Adrenal gland (tissue), 12 donors: ENCODE results near the gene KIAA1755. TPM values are rescaled to one million over a fixed set of nuclear protein-coding genes. Genes with fewer than 3 reads are reported as not detected.

Experiments
- DNase-seq, 7 donors: peaks; one replicate each; pipeline ENCODE4 v3.0.0-alpha.2; 2019 to 2020
- H3K27ac ChIP-seq, 5 donors: fragments of 200-600 bp; sonication (generic) in 4 of 5; 1 replicate in 3 of 5; 2 replicates in 2 of 5; pipeline versions ENCODE4 v1.5.1 to v1.8.0; 2016 to 2020; ENCODE audit warnings: mild to moderate bottlenecking in 1 of 5
- H3K27me3 ChIP-seq: fragments of 200-600 bp; 2 replicates; pipeline ENCODE4 v1.8.0; 2021
- H3K36me3 ChIP-seq, 2 donors: fragments of 200-600 bp; replicated peaks in 1 of 2; 1 replicate in 1 of 2; 2 replicates in 1 of 2; pipeline versions ENCODE4 v1.5.1 to v1.8.0; 2018 to 2022
- H3K4me1 ChIP-seq, 2 donors: fragments of 200-600 bp; replicated peaks in 1 of 2; 1 replicate in 1 of 2; 2 replicates in 1 of 2; pipeline versions ENCODE4 v1.5.1 to v1.8.0; 2018 to 2021
- H3K4me3 ChIP-seq, 4 donors: fragments of 200-600 bp; sonication (generic) in 3 of 4; one replicate each; pipeline ENCODE4 v1.5.1; 2016 to 2018
- H3K9me3 ChIP-seq, 3 donors: fragments of 200-600 bp; sonication (generic) in 1 of 3; replicated peaks in 1 of 3; 1 replicate in 2 of 3; 2 replicates in 1 of 3; pipeline versions ENCODE4 v1.5.1 to v1.8.0; 2016 to 2021
- POLR2A ChIP-seq, 2 donors: fragments of 450-650 bp; IDR thresholded peaks; one replicate each; pipeline ENCODE4 v1.6.1; 2017; ENCODE audit warnings: antibody characterized with exemption in 2 of 2, mild to moderate bottlenecking in 2 of 2, moderate library complexity in 1 of 2
- WGBS, 4 donors: extraction: QIAGEN DNeasy Blood & Tissue Kit in 2 of 4; methylation state at CpG; one replicate each; pipeline versions ENCODE4 v1.1.5 to v1.1.7; 2013 to 2017; 5-methylcytosine and 5-hydroxymethylcytosine counted together
- intact Hi-C, 2 donors: fragments of 100-400 bp; cut with DNase I; formaldehyde crosslinking; loops; one replicate each; pipeline versions ENCODE4 v1.14.1 to v1.15.0; 2022 to 2023
- polyA plus RNA-seq, 3 donors: library from polyadenylated mRNA; stranded (reverse); fragments of 200-250 nt in 2 of 3; fragments of 350-450 nt in 1 of 3; fragmentation: Illumina TruSeq in 1 of 3; extraction: RNeasy Lipid Tissue Mini Kit (QIAGEN cat#74804) in 1 of 3; gene quantifications; one replicate each; pipeline ENCODE4 v1.2.3, GENCODE V29; 2013 to 2014
- total RNA-seq, 9 donors: library from RNA; depleted of rRNA in 4 of 9; stranded (reverse); fragments of >200 nt in 4 of 9; fragments of 120-200 nt in 1 of 9; fragmentation: NEBNext Ultra II Directional in 1 of 9; extraction: Animal tissue kit (Norgen Biotek cat#: 25700) in 1 of 9; gene quantifications; one replicate each; pipeline versions ENCODE4 v1.1.0 to v1.2.4, GENCODE V29; 2013 to 2023
- TF ChIP-seq, protein P1 (sequence below), 6 experiments: fragments of 450-650 bp in 4 of 6; fragments of 200-600 bp in 2 of 6; sonication (generic) in 1 of 6; IDR thresholded peaks; 1 replicate in 5 of 6; 2 replicates in 1 of 6; pipeline versions ENCODE4 v1.5.1 to v1.8.0; 2016 to 2021; ENCODE audit warnings: antibody characterized with exemption in 6 of 6, mild to moderate bottlenecking in 2 of 6, moderate library complexity in 1 of 6
- donor health status: healthy with polysubstance abuse.
- donor health status: Bipolar disorder and iron deficiency.
- donor health status: DM: yes; HTN: yes; CAD: no.
- donor health status: DM: no; HTN: no; CAD: no.
- donor health status: DM: no; HTN: no; CAD: no.
- donor health status: DM: yes; HTN: yes; CAD: no.

The KIAA1755 gene
- total and polyA plus RNA-seq, 12 donors: 0.42 to 8.0 (median 2.0) TPM

DNA sequence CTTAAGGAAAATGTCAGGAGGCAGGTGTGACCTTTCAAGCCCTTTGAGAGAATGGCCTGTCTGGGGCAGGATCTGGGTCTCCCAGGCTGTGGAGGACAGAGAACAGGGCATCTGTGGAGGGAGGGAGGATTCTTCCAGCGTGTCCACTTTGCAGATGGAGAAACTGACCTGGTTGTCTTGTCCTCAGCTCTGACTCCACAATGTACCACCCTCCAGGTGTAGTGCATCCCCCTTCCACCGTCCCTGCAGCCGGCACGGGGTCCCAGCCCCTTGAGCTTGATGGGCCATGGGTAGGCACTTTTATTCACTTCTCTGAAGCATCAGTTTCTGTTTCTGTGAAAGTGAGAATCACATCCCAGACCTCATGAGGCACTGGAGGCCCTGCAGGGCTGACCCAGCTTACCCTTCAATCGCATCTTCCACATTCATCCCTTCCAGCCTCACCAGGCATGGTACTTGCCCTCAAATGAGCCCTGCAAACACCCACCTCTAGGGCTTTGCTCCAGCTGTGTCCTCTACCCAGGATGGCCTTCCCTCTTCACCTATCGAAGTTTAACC lies 90.8 kb downstream of the KIAA1755 start:
- H3K27ac ChIP-seq: peak overlapping the region in 2 of 5 donors; percentile 23 to 89
- intact Hi-C loops: loop anchor here (5.0 kb wide), 3 partner anchors 53 to 112 kb away; no protein-coding TSS in a partner anchor
- TF ChIP-seq, protein P1, sequence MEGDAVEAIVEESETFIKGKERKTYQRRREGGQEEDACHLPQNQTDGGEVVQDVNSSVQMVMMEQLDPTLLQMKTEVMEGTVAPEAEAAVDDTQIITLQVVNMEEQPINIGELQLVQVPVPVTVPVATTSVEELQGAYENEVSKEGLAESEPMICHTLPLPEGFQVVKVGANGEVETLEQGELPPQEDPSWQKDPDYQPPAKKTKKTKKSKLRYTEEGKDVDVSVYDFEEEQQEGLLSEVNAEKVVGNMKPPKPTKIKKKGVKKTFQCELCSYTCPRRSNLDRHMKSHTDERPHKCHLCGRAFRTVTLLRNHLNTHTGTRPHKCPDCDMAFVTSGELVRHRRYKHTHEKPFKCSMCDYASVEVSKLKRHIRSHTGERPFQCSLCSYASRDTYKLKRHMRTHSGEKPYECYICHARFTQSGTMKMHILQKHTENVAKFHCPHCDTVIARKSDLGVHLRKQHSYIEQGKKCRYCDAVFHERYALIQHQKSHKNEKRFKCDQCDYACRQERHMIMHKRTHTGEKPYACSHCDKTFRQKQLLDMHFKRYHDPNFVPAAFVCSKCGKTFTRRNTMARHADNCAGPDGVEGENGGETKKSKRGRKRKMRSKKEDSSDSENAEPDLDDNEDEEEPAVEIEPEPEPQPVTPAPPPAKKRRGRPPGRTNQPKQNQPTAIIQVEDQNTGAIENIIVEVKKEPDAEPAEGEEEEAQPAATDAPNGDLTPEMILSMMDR (IDR thresholded peaks at IDR 0.05): no peak
- no peak for TF ChIP-seq POLR2A (IDR thresholded peaks at IDR 0.05)
- DNase-seq: no peak
- H3K4me3 ChIP-seq: no peak overlapping the region
- H3K9me3 ChIP-seq: no peaks in the 10 kb centered on the region
- 89 to 97% (median 95%) methylated on average over 5 to 6 of the region's 6 CpGs for WGBS, 4 donors
- H3K36me3 ChIP-seq: no peaks in the 10 kb centered on the region
- H3K27me3 ChIP-seq: no peaks in the 10 kb centered on the region
- peaks cover 13 to 25% of the 10 kb centered on the region in 2 donors for H3K4me1 ChIP-seq

DNA sequence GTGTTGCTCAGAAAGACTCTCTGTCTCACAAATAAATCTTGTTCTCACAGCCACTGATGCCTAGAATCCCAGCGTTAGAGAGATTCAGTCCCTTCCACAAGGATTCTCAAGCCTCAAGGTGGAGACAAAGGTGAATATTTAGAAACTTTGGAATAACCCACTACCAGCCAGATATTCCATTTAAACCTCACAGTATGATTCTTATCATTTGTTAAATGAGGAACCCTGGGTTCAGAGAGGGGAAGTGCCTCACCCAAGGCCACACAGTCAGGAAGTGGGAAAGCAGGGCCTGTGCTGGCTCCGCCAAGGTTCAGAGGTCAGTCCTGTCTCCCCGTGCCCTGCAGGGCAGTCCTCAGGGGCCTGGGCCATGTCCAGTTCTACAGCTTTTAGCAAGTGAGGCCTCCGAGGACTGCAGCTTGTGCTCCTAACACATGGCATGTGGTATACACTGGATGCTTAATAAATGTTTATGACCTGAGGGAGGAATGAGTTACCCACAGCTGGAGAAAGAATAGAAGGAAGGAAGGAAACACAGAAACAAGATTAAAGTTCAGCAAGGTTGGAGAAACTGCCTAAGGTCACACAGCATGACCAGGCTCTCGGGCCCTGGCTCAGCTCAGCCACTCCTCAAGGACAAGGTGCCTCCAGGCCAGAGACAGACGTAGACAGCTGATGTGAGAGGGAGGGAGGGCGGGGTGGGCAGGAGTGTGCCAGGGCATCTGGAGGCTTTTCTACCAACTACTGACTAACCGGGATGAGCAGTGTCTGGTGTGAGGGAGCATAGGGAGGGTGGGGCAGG lies 91.5 kb downstream of the KIAA1755 start:
- Histone ChIP-seq H3K9me3 (no peaks in the 10 kb centered on the region), H3K27ac (peak overlapping the region in 4 of 5 donors; percentile 12 to 89 (median 46)), H3K4me3 (no peak overlapping the region), H3K4me1 (peaks cover 17 to 25% of the 10 kb centered on the region in 2 donors), H3K27me3 (no peaks in the 10 kb centered on the region), H3K36me3 (no peaks in the 10 kb centered on the region)
- intact Hi-C loops: loop anchor here (5.0 kb wide), 3 partner anchors 53 to 112 kb away; no protein-coding TSS in a partner anchor
- 21 to 35% (median 28%) methylated on average over 7 to 8 of the region's 8 CpGs for WGBS, 4 donors
- DNase-seq: peak in 4 of 7 donors; percentile 52 to 58 (median 58)
- TF ChIP-seq, protein P1 (IDR thresholded peaks at IDR 0.05): no peak
- TF ChIP-seq POLR2A (IDR thresholded peaks at IDR 0.05): no peak

DNA sequence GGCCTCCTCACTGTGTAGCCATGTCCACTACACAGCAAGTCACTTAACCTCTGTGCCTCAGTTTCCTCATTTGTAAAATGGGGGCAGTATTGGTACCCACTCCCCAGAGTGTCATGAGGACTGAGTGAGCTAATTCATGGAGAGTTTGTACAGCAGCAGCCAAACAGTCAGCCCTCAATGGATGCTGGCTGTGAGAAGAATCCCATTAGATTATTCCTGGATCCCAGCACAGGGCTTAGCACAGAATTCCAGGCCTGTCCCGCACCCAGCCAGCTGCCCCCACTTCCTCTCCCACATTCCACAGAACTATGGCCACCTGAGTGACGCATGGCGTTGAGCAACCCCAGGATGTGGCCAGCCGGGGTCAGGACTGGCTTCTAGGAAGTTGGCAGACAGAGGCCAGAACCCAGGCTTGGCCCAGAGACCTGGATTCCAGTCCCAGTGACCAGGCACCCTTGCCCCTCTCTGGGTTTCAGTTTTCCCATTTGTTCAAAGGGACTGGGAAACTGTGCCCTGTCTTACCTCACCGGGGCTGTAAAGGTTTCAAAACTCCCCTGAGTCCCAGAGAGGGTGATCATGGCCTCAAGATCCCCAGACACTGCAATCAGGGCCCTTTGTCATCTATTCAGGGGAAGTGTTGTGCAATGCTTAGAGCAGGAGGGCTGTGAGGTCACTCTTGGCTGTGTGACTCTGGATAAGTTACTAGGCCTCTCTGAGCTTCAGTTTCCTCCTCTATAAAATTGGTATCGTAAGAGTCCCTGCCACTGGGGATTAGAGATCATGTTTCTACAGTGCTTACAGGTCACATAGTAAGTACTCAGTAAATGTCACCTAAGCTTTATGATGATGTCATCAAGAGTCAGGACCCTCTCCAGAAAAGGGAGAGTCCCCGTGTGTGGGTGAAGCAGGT lies 92.4 kb downstream of the KIAA1755 start:
- H3K27ac ChIP-seq: peak overlapping the region in 4 of 5 donors; percentile 12 to 89 (median 46)
- DNase-seq: peak in 6 of 7 donors; percentile 53 to 85 (median 79)
- 29 to 43% (median 35%) methylated on average over 6 to 7 of the region's 7 CpGs for WGBS, 4 donors
- no peaks in the 10 kb centered on the region for H3K27me3 ChIP-seq
- H3K4me3 ChIP-seq: no peak overlapping the region
- intact Hi-C loops: loop anchor here (5.0 kb wide), 3 partner anchors 54 to 111 kb away; no protein-coding TSS in a partner anchor
- H3K9me3 ChIP-seq: no peaks in the 10 kb centered on the region
- peaks cover 17 to 20% of the 10 kb centered on the region in 2 donors for H3K4me1 ChIP-seq
- H3K36me3 ChIP-seq: no peaks in the 10 kb centered on the region
- TF ChIP-seq, protein P1 (IDR thresholded peaks at IDR 0.05): no peak
- no peak for TF ChIP-seq POLR2A (IDR thresholded peaks at IDR 0.05)
